Measurements from ENCODE around the gene ABCA2.

ABCA2 gene

GRCh38 chr9:137052998-137053943 is 25.2 kb upstream of the ABCA2 start:
- TF ChIP-seq CTCF (IDR thresholded peaks at IDR 0.05; ENCODE audit: insufficient read depth, low read length, poor library complexity, severe bottlenecking), result no peak
- DNase-seq (ENCODE audit: extremely low read depth, insufficient read length), result no peak
- Histone ChIP-seq H3K27me3 (replicated peaks; ENCODE audit: control insufficient read depth, insufficient read depth, low read length) (peaks cover 3% of the 10 kb centered on the region), H3K4me3 (replicated peaks; ENCODE audit: low read depth, low read length) (no peak overlapping the region), H3K36me3 (ENCODE audit: control insufficient read depth, insufficient read depth, low read length) (no peaks in the 10 kb centered on the region)

DNA sequence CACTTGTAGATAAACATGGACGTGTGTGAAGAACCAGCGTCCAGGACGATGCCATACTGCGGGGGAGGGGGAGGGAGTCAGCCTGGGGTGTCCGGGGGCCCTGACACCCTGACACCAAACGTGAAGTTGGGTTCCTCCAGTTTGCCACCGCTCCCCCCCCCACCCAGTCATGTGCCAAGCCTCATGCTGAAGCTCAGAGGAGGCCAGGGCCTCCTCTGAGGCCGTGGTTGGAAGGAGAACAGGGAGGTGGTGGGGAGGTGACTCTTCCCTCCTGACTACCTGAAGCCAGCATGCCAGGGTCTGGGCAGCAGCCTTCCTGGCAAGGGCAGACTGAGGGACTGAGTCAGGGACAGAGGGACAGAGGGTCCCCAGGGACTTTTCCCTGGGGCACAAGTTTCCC is 24.3 kb upstream of the ABCA2 start:
- DNase-seq (ENCODE audit: extremely low read depth, insufficient read length), result no peak
- Histone ChIP-seq H3K36me3 (ENCODE audit: control insufficient read depth, insufficient read depth, low read length) (no peaks in the 10 kb centered on the region), H3K27me3 (replicated peaks; ENCODE audit: control insufficient read depth, insufficient read depth, low read length) (peaks cover 3% of the 10 kb centered on the region), H3K4me3 (replicated peaks; ENCODE audit: low read depth, low read length) (no peak overlapping the region)
- TF ChIP-seq CTCF (IDR thresholded peaks at IDR 0.05; ENCODE audit: insufficient read depth, low read length, poor library complexity, severe bottlenecking), result no peak

DNA sequence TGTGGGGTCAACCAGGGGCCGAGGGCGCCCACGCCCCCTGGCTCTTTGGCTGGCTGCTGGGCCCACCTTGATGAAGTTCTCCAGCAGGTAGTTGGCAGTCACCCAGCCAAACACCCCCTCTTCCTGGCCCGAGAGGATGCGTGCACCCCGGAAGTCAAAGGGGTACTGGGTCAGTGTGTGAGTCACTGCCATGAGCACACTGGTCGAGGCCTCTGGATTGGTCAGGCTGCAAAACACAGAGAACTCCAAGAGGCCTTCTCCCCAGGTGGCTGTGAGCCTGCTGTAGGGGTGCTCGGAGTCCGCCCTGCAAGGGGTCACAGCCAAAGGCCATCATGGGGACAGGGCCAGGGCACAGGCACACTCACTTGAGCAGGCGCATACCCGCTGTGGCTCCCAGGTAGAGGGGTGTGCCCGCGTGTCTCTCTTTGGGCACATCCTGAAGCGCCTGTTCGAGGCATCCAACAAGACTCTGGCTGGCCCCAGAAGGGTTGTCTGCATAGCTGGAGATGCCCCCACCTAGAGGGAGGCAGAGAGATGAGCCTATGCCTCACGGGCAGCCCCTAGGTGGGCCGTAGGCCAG is 23.2 kb upstream of the ABCA2 start:
- Histone ChIP-seq H3K4me3 (replicated peaks; ENCODE audit: low read depth, low read length) (no peak overlapping the region), H3K27me3 (replicated peaks; ENCODE audit: control insufficient read depth, insufficient read depth, low read length) (peaks cover 3% of the 10 kb centered on the region), H3K36me3 (ENCODE audit: control insufficient read depth, insufficient read depth, low read length) (no peaks in the 10 kb centered on the region)
- DNase-seq (ENCODE audit: extremely low read depth, insufficient read length), result no peak
- no peak for TF ChIP-seq CTCF (IDR thresholded peaks at IDR 0.05; ENCODE audit: insufficient read depth, low read length, poor library complexity, severe bottlenecking)

DNA sequence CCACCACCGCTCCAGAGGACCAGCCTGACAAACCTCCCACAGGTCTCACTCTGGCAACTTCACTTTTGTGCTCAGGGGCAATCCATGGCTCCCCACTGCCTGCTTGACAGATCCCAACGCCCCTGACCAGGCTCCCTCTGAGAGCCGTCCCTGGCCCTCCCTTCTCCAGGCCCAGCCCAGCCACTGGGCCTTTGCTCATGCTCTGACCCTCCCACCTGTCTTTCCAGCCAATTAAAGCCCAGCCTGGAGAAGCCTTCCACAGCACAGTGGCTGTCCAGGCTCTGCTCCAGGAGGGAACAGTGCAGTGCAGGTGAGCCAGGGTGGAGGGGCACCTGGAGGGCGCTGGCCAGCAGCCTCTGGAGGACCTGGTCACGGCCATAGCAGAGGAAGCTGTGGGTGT is 22.5 kb upstream of the ABCA2 start:
- H3K36me3 ChIP-seq (ENCODE audit: control insufficient read depth, insufficient read depth, low read length), result no peaks in the 10 kb centered on the region
- no peak for DNase-seq (ENCODE audit: extremely low read depth, insufficient read length)
- no peak for TF ChIP-seq CTCF (IDR thresholded peaks at IDR 0.05; ENCODE audit: insufficient read depth, low read length, poor library complexity, severe bottlenecking)
- no peak overlapping the region for H3K4me3 ChIP-seq (replicated peaks; ENCODE audit: low read depth, low read length)
- H3K27me3 ChIP-seq (replicated peaks; ENCODE audit: control insufficient read depth, insufficient read depth, low read length), result peaks cover 3% of the 10 kb centered on the region

DNA sequence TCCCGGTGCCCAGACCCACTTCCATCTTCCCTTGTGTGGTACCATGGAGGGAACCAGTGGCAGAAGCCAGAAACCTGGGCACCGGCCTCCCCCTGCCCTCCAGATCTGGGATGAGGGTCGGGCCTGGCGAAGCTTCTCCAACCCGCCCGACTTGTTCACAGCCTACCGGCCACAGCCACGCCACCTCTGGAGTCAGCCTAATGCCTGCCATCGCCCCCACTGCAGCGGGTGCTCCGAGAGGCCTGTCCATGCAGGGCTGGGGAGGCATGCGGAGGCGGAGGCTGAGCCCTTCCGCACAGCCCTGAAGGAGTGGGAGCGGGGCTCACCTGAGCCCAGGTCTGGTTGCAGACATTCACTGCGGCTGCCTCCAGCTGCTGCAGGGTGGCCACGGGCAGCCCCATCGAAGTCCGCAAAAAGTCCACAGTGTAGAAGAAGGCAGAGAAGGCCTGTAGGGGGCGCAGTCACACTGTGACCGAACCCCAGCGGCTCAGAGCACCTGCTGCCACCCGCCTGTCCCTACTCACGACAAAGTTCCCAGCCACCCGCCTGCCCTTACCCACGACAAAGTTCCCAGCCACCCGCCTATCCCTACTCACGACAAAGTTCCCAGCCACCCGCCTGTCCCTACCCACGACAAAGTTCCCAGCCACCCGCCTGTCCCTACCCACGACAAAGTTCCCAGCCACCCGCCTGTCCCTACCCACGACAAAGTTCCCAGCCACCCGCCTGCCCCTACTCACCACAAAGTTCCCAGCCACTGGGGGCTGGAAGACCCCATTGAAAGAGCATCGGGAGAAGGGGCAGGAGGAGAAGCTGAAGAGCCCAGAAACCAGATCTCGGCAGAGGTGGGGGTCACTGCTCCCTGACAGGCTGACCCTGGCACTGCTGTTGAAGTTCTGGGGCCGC is 21.8 kb upstream of the ABCA2 start:
- peak; percentile 72 for TF ChIP-seq CTCF (IDR thresholded peaks at IDR 0.05; ENCODE audit: insufficient read depth, low read length, poor library complexity, severe bottlenecking)
- peaks cover 3% of the 10 kb centered on the region for H3K27me3 ChIP-seq (replicated peaks; ENCODE audit: control insufficient read depth, insufficient read depth, low read length)
- H3K36me3 ChIP-seq (ENCODE audit: control insufficient read depth, insufficient read depth, low read length), result no peaks in the 10 kb centered on the region
- H3K4me3 ChIP-seq (replicated peaks; ENCODE audit: low read depth, low read length), result no peak overlapping the region
- no peak for DNase-seq (ENCODE audit: extremely low read depth, insufficient read length)

Measured in GM06990 (cell line).